Bone marrow (tissue), 2 donors: Measurements from ENCODE around the gene CLEC3B.

Experiments used
- DNase-seq, 2 donors: peaks; one replicate each; lab custom pipeline; 2025; lab: John Stamatoyannopoulos, UW

CLEC3B gene

GRCh38 chr3:45003406-45003805 is 22.7 kb upstream of the CLEC3B start:
- DNase-seq, result no peak

GRCh38 chr3:45003859-45004258 is 22.2 kb upstream of the CLEC3B start:
- DNase-seq, result no peak

- no peak for DNase-seq
Measured at GRCh38 chr3:45007091-45007490, 19.0 kb upstream of the CLEC3B start.

GRCh38 chr3:45008117-45008516 is 18.0 kb upstream of the CLEC3B start:
- no peak for DNase-seq

GRCh38 chr3:45009868-45010267 is 16.2 kb upstream of the CLEC3B start:
- DNase-seq, result no peak

GRCh38 chr3:45010811-45011333 is 15.2 kb upstream of the CLEC3B start:
- DNase-seq, result no peak

GRCh38 chr3:45011756-45012508 is 14.2 kb upstream of the CLEC3B start:
- no peak for DNase-seq

- DNase-seq, result no peak
Measured at GRCh38 chr3:45012577-45012976, 13.5 kb upstream of the CLEC3B start.

GRCh38 chr3:45016916-45017315 is 9.2 kb upstream of the CLEC3B start:
- no peak for DNase-seq

GRCh38 chr3:45017821-45018220 is 8.3 kb upstream of the CLEC3B start:
- DNase-seq, result no peak

GRCh38 chr3:45020534-45020933 is 5.6 kb upstream of the CLEC3B start:
- no peak for DNase-seq

GRCh38 chr3:45021524-45022297 is 4.4 kb upstream of the CLEC3B start:
- DNase-seq, result no peak

- no peak for DNase-seq
Measured at GRCh38 chr3:45023675-45024074, 2.4 kb upstream of the CLEC3B start.

- no peak for DNase-seq
Measured at GRCh38 chr3:45024542-45025255, 1.4 kb upstream of the CLEC3B start.

- DNase-seq, result no peak
Measured at GRCh38 chr3:45026957-45027356, 854 bp downstream of the CLEC3B start.

GRCh38 chr3:45027441-45027840 is 1.3 kb downstream of the CLEC3B start:
- DNase-seq, result no peak

GRCh38 chr3:45029216-45029615 is 3.1 kb downstream of the CLEC3B start:
- DNase-seq, result no peak

GRCh38 chr3:45029661-45030060 is 3.6 kb downstream of the CLEC3B start:
- DNase-seq, result no peak

- no peak for DNase-seq
Measured at GRCh38 chr3:45031531-45031930, 5.4 kb downstream of the CLEC3B start.

GRCh38 chr3:45032113-45032512 is 6.0 kb downstream of the CLEC3B start:
- DNase-seq, result no peak

GRCh38 chr3:45033791-45034190 is 7.7 kb downstream of the CLEC3B start:
- DNase-seq, result no peak

- DNase-seq, result peak; percentile 62 to 63
Measured at GRCh38 chr3:45034612-45035252, 8.6 kb downstream of the CLEC3B start.
